Ectodermal cell (in vitro differentiated cells): Measurements from ENCODE around the gene AHDC1.
A peak's percentile ranks its signal among the peaks of the same experiment; 100 is the strongest.

Source experiments
- H3K27ac ChIP-seq: 2 replicates; pipeline ENCODE4 v1.7.0; 2013; ENCODE audit warnings: mild to moderate bottlenecking, low read depth, low read length; ENCODE audit not compliant: insufficient read depth, poor library complexity, severe bottlenecking
- H3K27me3 ChIP-seq: 2 replicates; pipeline ENCODE4 v1.7.0; 2013; ENCODE audit warnings: mild to moderate bottlenecking, low read length; ENCODE audit not compliant: insufficient read depth, control insufficient read depth, poor library complexity, severe bottlenecking
- H3K36me3 ChIP-seq: one replicate; pipeline ENCODE4 v1.7.0; 2013; ENCODE audit warnings: low read length; ENCODE audit not compliant: control insufficient read depth, insufficient read depth
- H3K4me1 ChIP-seq: one replicate; pipeline ENCODE4 v1.7.0; 2013; ENCODE audit warnings: low read length; ENCODE audit not compliant: control insufficient read depth, insufficient read depth
- H3K4me3 ChIP-seq: 2 replicates; pipeline ENCODE4 v1.7.0; 2013; ENCODE audit warnings: low read depth, low read length, control low read depth; ENCODE audit not compliant: insufficient read depth
- H3K9me3 ChIP-seq: 2 replicates; pipeline ENCODE4 v1.7.0; 2013; ENCODE audit warnings: mild to moderate bottlenecking, low read length, moderate library complexity; ENCODE audit not compliant: control insufficient read depth
- WGBS, 2 experiments: methylation state at CpG; one replicate each; pipeline ENCODE4 v1.1.7; 2013; ENCODE audit warnings: missing lambda C conversion rate in 2 of 2; 5-methylcytosine and 5-hydroxymethylcytosine counted together

AHDC1 gene

DNA sequence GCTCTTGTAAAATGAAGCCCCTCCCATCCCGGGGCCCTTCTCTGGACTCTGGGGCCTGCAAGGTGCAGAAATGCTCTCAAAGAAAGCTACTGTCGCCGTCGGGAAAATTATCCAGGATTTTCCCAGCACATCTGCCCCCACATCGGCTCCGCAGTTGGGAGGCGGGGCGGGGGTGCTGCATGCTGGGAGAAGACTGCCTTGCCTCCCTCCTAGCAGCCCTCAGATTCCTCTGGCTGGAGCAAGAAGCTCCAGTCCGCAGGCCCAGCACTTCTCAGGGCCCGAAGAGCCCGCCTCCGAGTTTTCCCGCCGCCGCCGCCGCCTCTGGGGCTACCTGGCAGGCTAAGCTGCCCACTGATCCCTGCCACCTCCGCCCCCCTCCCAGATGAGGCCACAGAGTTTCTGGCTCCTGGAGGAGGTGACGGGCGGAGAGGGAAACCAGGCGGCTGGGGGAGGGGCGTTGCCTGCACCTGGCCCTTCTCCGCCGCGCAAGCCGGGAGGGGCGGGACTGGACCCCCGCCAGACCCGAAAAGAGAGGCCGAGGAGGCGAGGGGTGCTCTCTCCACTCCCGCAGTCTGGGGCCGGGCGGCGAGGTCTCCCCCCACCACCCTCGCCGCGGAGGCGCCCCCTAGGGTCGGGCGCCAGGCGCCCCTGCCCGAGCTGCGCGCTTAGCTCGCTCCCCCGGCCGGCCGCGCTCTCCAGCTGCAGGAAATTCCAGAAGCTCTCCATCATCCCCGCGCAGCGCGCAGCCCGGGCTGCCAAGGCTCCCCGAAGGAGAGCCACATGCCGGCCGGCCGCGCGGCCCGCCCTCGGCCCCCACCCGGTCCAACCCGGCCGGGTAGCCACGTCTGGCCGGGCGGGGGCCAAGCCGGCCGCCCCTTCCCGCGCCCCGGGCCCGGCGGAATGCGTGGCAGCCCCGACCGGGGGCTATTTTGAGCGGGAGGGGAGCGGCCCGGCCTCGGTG lies 28.8 kb downstream of the AHDC1 start:
- Histone ChIP-seq H3K4me1 (peaks cover 68% of the 10 kb centered on the region), H3K27ac (peak overlapping the region; percentile 93), H3K36me3 (no peaks in the 10 kb centered on the region), H3K4me3 (peak overlapping the region; percentile 24), H3K9me3 (no peaks in the 10 kb centered on the region), H3K27me3 (no peaks in the 10 kb centered on the region)
- WGBS, 2 experiments = 1% methylated on average over 83 of the region's 83 CpGs

- WGBS, 2 experiments = 62 to 72% methylated on average over 8 of the region's 8 CpGs
- Histone ChIP-seq H3K36me3 (no peaks in the 10 kb centered on the region), H3K4me1 (peaks cover 78% of the 10 kb centered on the region), H3K9me3 (no peaks in the 10 kb centered on the region), H3K4me3 (no peak overlapping the region), H3K27me3 (no peaks in the 10 kb centered on the region), H3K27ac (no peak overlapping the region)
Measured at GRCh38 chr1:27574001-27574781, 29.8 kb downstream of the AHDC1 start.

- no peaks in the 10 kb centered on the region for H3K9me3 ChIP-seq
- no peaks in the 10 kb centered on the region for H3K27me3 ChIP-seq
- 45 to 50% methylated on average over 14 of the region's 14 CpGs for WGBS, 2 experiments
- peak overlapping the region; percentile 95 for H3K27ac ChIP-seq
- peak overlapping the region; percentile 24 for H3K4me3 ChIP-seq
- no peaks in the 10 kb centered on the region for H3K36me3 ChIP-seq
- H3K4me1 ChIP-seq = peaks cover 84% of the 10 kb centered on the region
Measured at GRCh38 chr1:27572679-27573426, 31.1 kb downstream of the AHDC1 start.

- WGBS, 2 experiments = 7% methylated on average over 9 of the region's 9 CpGs
Measured at GRCh38 chr1:27572019-27572678, 31.8 kb downstream of the AHDC1 start.

DNA sequence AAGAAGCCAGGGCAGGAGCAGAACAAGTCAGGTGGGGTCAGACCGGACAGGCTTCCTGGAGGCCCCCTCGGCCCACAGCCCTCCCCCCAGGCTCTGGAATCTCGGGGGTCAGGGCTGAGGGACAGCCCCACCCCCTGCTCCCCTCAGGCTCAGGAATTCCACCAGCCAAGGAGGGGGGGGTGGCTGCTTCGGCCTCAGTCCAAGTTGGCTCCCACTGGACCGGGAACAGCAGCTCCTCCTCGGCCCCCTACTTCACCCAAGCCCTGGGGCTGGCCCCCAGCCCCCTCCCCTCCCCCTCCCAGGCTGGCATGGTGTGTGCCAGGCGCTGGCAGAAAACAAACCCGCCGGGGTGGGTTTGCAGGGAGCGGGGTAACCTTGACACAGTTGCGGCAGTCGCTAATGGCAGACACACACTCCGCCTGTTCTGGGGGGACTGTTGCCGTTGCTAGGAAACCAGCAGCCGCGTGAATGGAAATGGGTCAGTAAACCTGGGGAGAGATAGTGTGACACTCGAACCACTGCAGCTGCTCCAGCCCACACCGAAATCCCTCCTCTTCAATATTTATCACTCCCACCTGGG lies 32.4 kb downstream of the AHDC1 start:
- 11 to 12% methylated on average over 18 of the region's 18 CpGs for WGBS, 2 experiments
- Histone ChIP-seq H3K27me3 (no peaks in the 10 kb centered on the region), H3K27ac (peak overlapping the region; percentile 95), H3K9me3 (no peaks in the 10 kb centered on the region), H3K4me1 (peaks cover 85% of the 10 kb centered on the region), H3K36me3 (no peaks in the 10 kb centered on the region), H3K4me3 (peak overlapping the region; percentile 24)

More at GRCh38 chr1:27572019-27572678, 31.8 kb downstream of the AHDC1 start:
- H3K36me3 ChIP-seq = no peaks in the 10 kb centered on the region
- peaks cover 85% of the 10 kb centered on the region for H3K4me1 ChIP-seq
- no peaks in the 10 kb centered on the region for H3K27me3 ChIP-seq
- H3K4me3 ChIP-seq = peak overlapping the region; percentile 24
- H3K27ac ChIP-seq = peak overlapping the region; percentile 95
- no peaks in the 10 kb centered on the region for H3K9me3 ChIP-seq

DNA sequence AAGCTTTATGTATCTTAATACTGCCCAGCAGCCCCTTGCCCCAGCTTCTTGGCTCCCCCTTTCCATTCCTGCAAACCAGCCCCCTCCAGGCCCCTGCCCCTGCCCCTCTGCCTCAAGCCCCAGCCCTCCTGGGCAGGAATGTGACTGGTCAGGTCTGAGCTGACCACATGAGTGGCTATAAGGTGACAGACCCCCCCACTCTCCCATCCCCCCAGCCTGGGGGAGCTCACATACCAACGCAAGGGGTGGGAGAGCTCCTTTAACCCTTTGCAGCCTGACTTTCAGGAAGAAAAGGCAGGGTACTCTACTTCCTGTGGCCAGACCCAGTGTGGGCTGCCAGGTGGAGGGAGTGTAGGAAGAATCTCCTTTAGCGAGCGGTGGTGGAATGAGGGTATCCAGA lies 33.2 kb downstream of the AHDC1 start:
- Histone ChIP-seq H3K36me3 (no peaks in the 10 kb centered on the region), H3K27me3 (no peaks in the 10 kb centered on the region), H3K9me3 (no peaks in the 10 kb centered on the region), H3K4me1 (peaks cover 87% of the 10 kb centered on the region), H3K27ac (peak overlapping the region; percentile 95), H3K4me3 (peak overlapping the region; percentile 24)
- WGBS, 2 experiments = 0 to 8% methylated on average over 1 to 3 of the region's 3 CpGs

DNA sequence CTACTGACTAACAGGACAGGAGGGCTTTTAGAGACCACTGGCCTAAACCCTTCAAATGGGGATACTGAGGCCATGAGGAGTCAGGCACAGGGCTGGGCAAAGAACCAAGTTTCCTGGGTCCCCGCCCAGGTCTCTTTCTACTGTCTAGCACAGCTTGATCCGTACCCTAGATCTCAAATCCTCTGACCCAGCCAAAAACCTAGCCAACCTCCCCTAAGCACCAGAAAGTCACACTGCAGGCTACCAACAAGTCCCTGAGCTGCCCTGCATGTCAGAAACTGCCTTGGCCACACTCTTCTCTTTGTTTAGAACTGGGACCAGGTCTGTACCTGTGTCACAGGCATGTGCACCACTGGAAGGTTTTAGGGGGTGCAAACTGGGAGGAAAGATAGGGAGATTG lies 33.6 kb downstream of the AHDC1 start:
- Histone ChIP-seq H3K9me3 (no peaks in the 10 kb centered on the region), H3K27me3 (no peaks in the 10 kb centered on the region), H3K36me3 (no peaks in the 10 kb centered on the region), H3K27ac (peak overlapping the region; percentile 95), H3K4me3 (peak overlapping the region; percentile 5), H3K4me1 (peaks cover 91% of the 10 kb centered on the region)
- WGBS, 2 experiments = 14 to 18% methylated on average over 2 of the region's 2 CpGs

GRCh38 chr1:27569506-27570291 lies 34.2 kb downstream of the AHDC1 start:
- Histone ChIP-seq H3K27ac (peak overlapping the region; percentile 95), H3K9me3 (no peaks in the 10 kb centered on the region), H3K27me3 (no peaks in the 10 kb centered on the region), H3K4me3 (peak overlapping the region; percentile 1), H3K36me3 (no peaks in the 10 kb centered on the region), H3K4me1 (peaks cover 94% of the 10 kb centered on the region)
- 12 to 13% methylated on average over 14 of the region's 14 CpGs for WGBS, 2 experiments

DNA sequence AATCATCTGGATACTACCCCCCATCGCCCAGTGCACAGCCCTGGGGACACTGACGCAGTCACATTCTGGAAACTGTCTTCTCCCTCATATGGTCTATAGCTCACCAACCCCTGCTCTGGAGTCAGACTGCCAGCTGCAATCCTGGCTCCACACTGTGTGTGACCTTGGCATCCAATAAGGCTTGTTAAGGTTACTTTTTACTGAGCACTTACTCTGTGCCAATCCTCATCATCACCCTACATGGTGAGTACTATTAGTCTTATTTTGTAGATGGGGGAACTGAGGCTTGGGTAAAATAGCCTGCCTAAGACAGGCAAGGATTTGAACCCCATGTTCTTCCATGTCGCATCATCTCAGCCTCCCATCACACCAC lies 34.9 kb downstream of the AHDC1 start:
- Histone ChIP-seq H3K9me3 (no peaks in the 10 kb centered on the region), H3K4me3 (no peak overlapping the region)
- 85 to 91% methylated on average over 3 of the region's 3 CpGs for WGBS, 2 experiments

More for the DNA sequence above, 34.9 kb downstream of the AHDC1 start:
- Histone ChIP-seq H3K27ac (peak overlapping the region; percentile 95), H3K36me3 (no peaks in the 10 kb centered on the region), H3K4me1 (peaks cover 94% of the 10 kb centered on the region), H3K27me3 (no peaks in the 10 kb centered on the region)
